ENCODE results near the gene TMEM35A. TPM values are rescaled to one million over a fixed set of nuclear protein-coding genes. Genes with fewer than 3 reads are reported as not detected.

The TMEM35A gene
- total RNA-seq, result 1.8 and 4.9 TPM in 2 replicates

GRCh38 chrX:101078716-101079598, at the start of gene TMEM35A:
Gene TMEM35A (plus strand): TSS chrX:101078879. CDS start chrX:101079003, 124 bp downstream.

GRCh38 chrX:101051549-101052302, 27.0 kb upstream of the TMEM35A start, which contains the start of gene TRMT2B:
Gene TRMT2B (minus strand): TSS chrX:101052111. CDS start chrX:101042289, 9,822 bp downstream.

GRCh38 chrX:101097546-101098453, 19.1 kb downstream of the TMEM35A start, which contains the start of gene CENPI:
Gene CENPI (plus strand): TSS chrX:101098204. CDS start chrX:101101071, 2,867 bp downstream.

Other genes starting within 250 kb of the TMEM35A start
- gene NOX1, start 204.5 kb upstream of the TMEM35A start, total RNA-seq, result 0.09 TPM in 1 of 2 replicates, not detected in the other
- gene XKRX, start 150.0 kb upstream of the TMEM35A start, total RNA-seq, result 0.54 and 1.2 TPM in 2 replicates
- not detected in 2 replicates for gene ARL13A, start 109.2 kb upstream of the TMEM35A start, total RNA-seq
- gene TRMT2B, start 26.8 kb upstream of the TMEM35A start, total RNA-seq, result 13.4 and 20.6 TPM in 2 replicates
- gene CENPI, start 19.3 kb downstream of the TMEM35A start, total RNA-seq, result 9.5 and 18.8 TPM in 2 replicates
- gene DRP2, start 140.9 kb downstream of the TMEM35A start, total RNA-seq, result 0.18 and 0.47 TPM in 2 replicates
- gene TAF7L, start 212.5 kb downstream of the TMEM35A start, total RNA-seq, result 0.09 and 0.81 TPM in 2 replicates

Data from endothelial cell of coronary artery (primary cell).